HepG2 (cell line): ENCODE results near the gene MTG1. TPM values are rescaled to one million over a fixed set of nuclear protein-coding genes. Genes with fewer than 3 reads are reported as not detected.

ENCODE experiments used
- ATAC-seq: fragments of 200-7000 bp; cut with Tn5 transposase; 3 replicates; pipeline ENCODE4 v1.9.1; 2020; ENCODE audit warnings: mild to moderate bottlenecking, moderate library complexity
- BruUV-seq: library from RNA; stranded (reverse); fragments of 400-500 nt; replicated peaks from 2 replicates; lab custom pipeline; 2021; lab: Mats Ljungman, UMichigan
- CTCF ChIA-PET: fragments of 300-600 bp; formaldehyde crosslinking; extraction: SDS; loops from one replicate; lab custom pipeline; 2021; ENCODE audit warnings: low total read pairs, inconsistent platforms, low intra/inter-chr PET ratio; lab: Yijun Ruan, JAX
- POLR2A ChIA-PET: fragments of 350-600 bp; sonication (Branson Sonifier 250); formaldehyde crosslinking; loops from one replicate; lab custom pipeline; 2020; ENCODE audit warnings: antibody characterized with exemption, inconsistent platforms; lab: Yijun Ruan, JAX
- DNase-seq: peaks from one replicate; pipeline ENCODE4 v3.0.0-alpha.2; 2015; ENCODE audit warnings: low spot score
- FAIRE-seq: peaks from 3 replicates; lab custom pipeline; 2011; peaks lifted over from hg19 to GRCh38; lab: Jason Lieb, UNC
- H2AFZ ChIP-seq: one replicate; pipeline ENCODE4 v1.6.1; 2011; ENCODE audit warnings: low read length, inconsistent platforms
- H3K27ac ChIP-seq: fragments of 300-600 bp; 3 replicates; pipeline ENCODE4 v1.8.0; 2011; ENCODE audit warnings: mixed run types, mild to moderate bottlenecking, mixed read lengths, low read length, inconsistent platforms; ENCODE audit not compliant: insufficient read depth; ENCODE audit errors: extremely low read length
- H3K27me3 ChIP-seq, 2 experiments: fragments of 200-600 bp in 1 of 2; 2 replicates in 1 of 2; 3 replicates in 1 of 2; pipeline versions ENCODE4 v1.6.0 to v1.8.0; 2011; ENCODE audit warnings: low read length in 2 of 2, mild to moderate bottlenecking in 2 of 2, moderate library complexity in 2 of 2, inconsistent platforms in 1 of 2; ENCODE audit not compliant: insufficient read depth in 2 of 2, control insufficient read depth in 1 of 2
- H3K36me3 ChIP-seq, 2 experiments: fragments of 200-600 bp in 1 of 2; replicated peaks in 1 of 2; 2 replicates in 1 of 2; 3 replicates in 1 of 2; pipeline versions ENCODE4 v1.5.1 to v1.8.0; 2011; ENCODE audit warnings: low read length in 2 of 2, inconsistent platforms in 1 of 2; ENCODE audit not compliant: insufficient read depth in 2 of 2, control insufficient read depth in 1 of 2
- H3K4me1 ChIP-seq: 2 replicates; pipeline ENCODE4 v1.5.1; 2012; ENCODE audit warnings: low read length, inconsistent platforms; ENCODE audit not compliant: insufficient read depth
- H3K4me2 ChIP-seq: 2 replicates; pipeline ENCODE4 v1.6.0; 2011; ENCODE audit warnings: low read depth, low read length, inconsistent platforms
- H3K4me3 ChIP-seq, 3 experiments: fragments of 200-600 bp in 1 of 3; sonication (generic), shearing (Covaris generic) in 1 of 3; replicated peaks in 1 of 3; 2 replicates each; pipeline ENCODE4 v1.5.1; 2011 to 2016; ENCODE audit warnings: low read length in 3 of 3, inconsistent platforms in 2 of 3, low read depth in 2 of 3, mild to moderate bottlenecking in 2 of 3, control low read depth in 1 of 3, mixed read lengths in 1 of 3; ENCODE audit not compliant: insufficient read depth in 1 of 3
- H3K79me2 ChIP-seq: one replicate; pipeline ENCODE4 v1.6.1; 2011; ENCODE audit warnings: low read length, inconsistent platforms; ENCODE audit not compliant: insufficient read depth
- H3K9ac ChIP-seq: 2 replicates; pipeline ENCODE4 v1.6.0; 2011; ENCODE audit warnings: mild to moderate bottlenecking, low read depth, low read length, inconsistent platforms; ENCODE audit not compliant: insufficient read depth
- H3K9me3 ChIP-seq: 2 replicates; pipeline ENCODE4 v1.5.1; 2012; ENCODE audit warnings: mild to moderate bottlenecking, low read length
- H4K20me1 ChIP-seq: 2 replicates; pipeline ENCODE4 v1.6.0; 2011; ENCODE audit warnings: inconsistent platforms, mild to moderate bottlenecking, low read length, moderate library complexity; ENCODE audit not compliant: insufficient read depth
- AKAP8 ChIP-seq: sonication (generic); formaldehyde crosslinking; IDR thresholded peaks from 2 replicates; pipeline ENCODE4 v1.5.1; 2020; ENCODE audit warnings: mild to moderate bottlenecking, missing genetic modification reagents
- ATF3 ChIP-seq: sonication (generic); formaldehyde crosslinking; IDR thresholded peaks from 2 replicates; pipeline ENCODE4 v1.4.0; 2020; ENCODE audit warnings: missing genetic modification reagents
- ELF1 ChIP-seq: sonication (generic); formaldehyde crosslinking; IDR thresholded peaks from 2 replicates; pipeline ENCODE4 v1.4.0; 2020; ENCODE audit warnings: missing genetic modification reagents
- ETV5 ChIP-seq: IDR thresholded peaks from 2 replicates; pipeline ENCODE4 v1.6.1; 2018; ENCODE audit warnings: missing biosample characterization, missing genetic modification reagents, inconsistent platforms, borderline replicate concordance
- GABPB1 ChIP-seq: IDR thresholded peaks from 2 replicates; pipeline ENCODE4 v1.6.1; 2016; ENCODE audit warnings: mild to moderate bottlenecking, missing genetic modification reagents, moderate library complexity, missing compliant biosample characterization
- HHEX ChIP-seq: IDR thresholded peaks from 2 replicates; pipeline ENCODE4 v1.6.1; 2016; ENCODE audit warnings: control low read depth
- KLF12 ChIP-seq: sonication (generic); formaldehyde crosslinking; IDR thresholded peaks from 2 replicates; pipeline ENCODE4 v1.4.0; 2020; ENCODE audit warnings: missing genetic modification reagents, borderline replicate concordance
- NFE2L1 ChIP-seq: sonication (generic); formaldehyde crosslinking; IDR thresholded peaks from 2 replicates; pipeline ENCODE4 v1.4.0; 2020; ENCODE audit warnings: missing genetic modification reagents, mild to moderate bottlenecking, borderline replicate concordance
- NR3C1 ChIP-seq: sonication (generic); formaldehyde crosslinking; IDR thresholded peaks from 2 replicates; pipeline ENCODE4 v1.4.0; 2020; ENCODE audit warnings: missing genetic modification reagents
- RAD21 ChIP-seq: fragments of 450-650 bp; formaldehyde crosslinking; IDR thresholded peaks from 2 replicates; pipeline ENCODE4 v1.5.0; 2020; ENCODE audit warnings: mild to moderate bottlenecking
- SMAD3 ChIP-seq: sonication (generic); formaldehyde crosslinking; IDR thresholded peaks from 2 replicates; pipeline ENCODE4 v1.4.0; 2020; ENCODE audit warnings: missing genetic modification reagents
- THAP11 ChIP-seq: IDR thresholded peaks from 2 replicates; pipeline ENCODE4 v1.6.1; 2016; ENCODE audit warnings: missing biosample characterization, missing genetic modification reagents
- ZBTB20 ChIP-seq: sonication (generic); formaldehyde crosslinking; IDR thresholded peaks from 2 replicates; pipeline ENCODE4 v1.8.1; 2023; ENCODE audit warnings: missing genetic modification reagents, low read depth, mild to moderate bottlenecking, borderline replicate concordance
- ZC3H13 ChIP-seq: sonication (generic); formaldehyde crosslinking; IDR thresholded peaks from 2 replicates; pipeline ENCODE4 v1.8.1; 2023; ENCODE audit warnings: mild to moderate bottlenecking, missing genetic modification reagents, moderate library complexity
- ZNF335 ChIP-seq: sonication (generic); formaldehyde crosslinking; IDR thresholded peaks from 2 replicates; pipeline ENCODE4 v1.4.0; 2020; ENCODE audit warnings: missing genetic modification reagents
- ZNF468 ChIP-seq: sonication (generic); formaldehyde crosslinking; IDR thresholded peaks from 2 replicates; pipeline ENCODE4 v1.8.0; 2022; ENCODE audit warnings: mild to moderate bottlenecking, moderate library complexity, missing genetic modification reagents
- WGBS: methylation state at CpG from one replicate; pipeline ENCODE4 v1.1.6; 2017; ENCODE audit warnings: low lambda C conversion rate; 5-methylcytosine and 5-hydroxymethylcytosine counted together
- in situ Hi-C: cut with HindIII; loops from 2 replicates; pipeline ENCODE4 v1.10.0; 2017; ENCODE audit warnings: low pct_unique_long_range_greater_than_20kb; ENCODE audit not compliant: extremely low pct_ligation_motif_present
- intact Hi-C: fragments of 100-400 bp; cut with micrococcal nuclease; formaldehyde crosslinking; loops from one replicate; pipeline ENCODE4 v1.10.0; 2022; ENCODE audit not compliant: unreplicated experiment
- polyA plus RNA-seq, 8 experiments: library from polyadenylated mRNA; depleted of rRNA in 3 of 8; stranded (reverse) in 7 of 8; unstranded in 1 of 8; fragments of >200 nt; fragmentation: Illumina TruSeq in 4 of 8; extraction: Trizol in 4 of 8; gene quantifications; 2 replicates each; pipeline versions ENCODE4 v1.2.1 to v1.2.3, GENCODE V29; 2011 to 2016; ENCODE audit warnings: low read depth in 4 of 8, missing spikeins in 1 of 8, mixed read lengths in 1 of 8; ENCODE audit not compliant: insufficient read depth in 1 of 8
- total RNA-seq, 5 experiments: library from RNA; depleted of rRNA; stranded (reverse); fragments of >200 nt; fragmentation: Illumina TruSeq; extraction: Trizol; gene quantifications; 2 replicates each; pipeline ENCODE4 v1.2.3, GENCODE V29; 2016; ENCODE audit warnings: low read depth in 1 of 5
- TF ChIP-seq, protein P1 (sequence below): IDR thresholded peaks from 2 replicates; pipeline ENCODE4 v1.6.1; 2016
- TF ChIP-seq, protein P2 (sequence below): sonication (generic); formaldehyde crosslinking; IDR thresholded peaks from 2 replicates; pipeline ENCODE4 v1.5.0; 2020; ENCODE audit warnings: missing genetic modification reagents

The MTG1 gene
- total and polyA plus RNA-seq, 2 of the 13 experiments (the other 11 are each of a cell fraction or from before 2014, with no cell fraction given), result 42.0 to 103 TPM

DNA sequence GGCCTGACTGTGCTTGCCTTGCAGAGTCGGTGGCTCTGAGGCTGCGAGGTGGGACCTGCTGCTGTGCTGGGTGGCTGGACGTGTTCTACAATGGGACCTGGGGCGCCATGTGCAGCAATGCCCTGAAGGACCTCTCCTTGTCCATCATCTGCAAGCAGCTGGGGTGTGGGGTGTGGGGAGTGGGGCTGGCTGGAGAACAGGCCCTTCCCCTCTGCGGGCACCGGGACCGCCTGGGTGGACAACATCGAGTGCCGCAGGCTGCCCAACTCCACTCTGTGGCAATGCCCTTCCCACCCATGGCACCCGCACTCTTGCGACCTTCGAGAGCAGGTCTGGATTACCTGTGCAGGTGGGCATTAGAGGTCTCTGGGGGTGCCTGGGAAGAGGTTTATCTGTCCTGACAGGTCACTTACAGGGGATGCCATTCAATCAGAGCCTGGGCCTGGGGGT lies 70.7 kb downstream of the MTG1 start:
- H3K4me3 ChIP-seq, result no peak overlapping the region
- CTCF ChIA-PET, result no interaction called here
- in situ Hi-C loops (no loop called here), intact Hi-C loops (no loop called here)
- no peaks in the 10 kb centered on the region for H3K27me3 ChIP-seq
- 100% methylated on average over 2 of the region's 12 CpGs for WGBS
- H3K27ac ChIP-seq, result no peak overlapping the region
- ATAC-seq, result no peak
- no peaks in the 10 kb centered on the region for H4K20me1 ChIP-seq
- H3K79me2 ChIP-seq, result no peaks in the 10 kb centered on the region
- DNase-seq, result no peak
- TF ChIP-seq NR3C1 (CRISPR knock-in tag), result no peak
- no peak for TF ChIP-seq GABPB1 (CRISPR knock-in tag)
- TF ChIP-seq KLF12, result no peak
- no peak for TF ChIP-seq ZNF468 (CRISPR knock-in tag)
- no peak for TF ChIP-seq THAP11 (CRISPR knock-in tag)
- H3K4me1 ChIP-seq, result no peaks in the 10 kb centered on the region
- no peaks in the 10 kb centered on the region for H3K36me3 ChIP-seq
- POLR2A ChIA-PET, result no interaction called here
- no TSS peak for BruUV-seq
- no peak overlapping the region for H2AFZ ChIP-seq
- H3K9ac ChIP-seq, result no peak overlapping the region
- H3K9me3 ChIP-seq, result no peaks in the 10 kb centered on the region
- H3K4me2 ChIP-seq, result no peak overlapping the region
- FAIRE-seq, result no peak

GRCh38 chr10:133465191-133465949 lies 71.4 kb downstream of the MTG1 start:
- ATAC-seq (no peak), FAIRE-seq (no peak), DNase-seq (no peak)
- Histone ChIP-seq H3K4me3 (no peak overlapping the region), H2AFZ (no peak overlapping the region), H3K27ac (no peak overlapping the region), H3K4me1 (no peaks in the 10 kb centered on the region), H3K79me2 (no peaks in the 10 kb centered on the region), H3K9me3 (no peaks in the 10 kb centered on the region), H3K4me2 (no peak overlapping the region), H3K27me3 (no peaks in the 10 kb centered on the region), H3K36me3 (no peaks in the 10 kb centered on the region), H3K9ac (no peak overlapping the region), H4K20me1 (no peaks in the 10 kb centered on the region)
- WGBS, result 84% methylated on average over 46 of the region's 55 CpGs
- intact Hi-C loops, result no loop called here
- POLR2A ChIA-PET, result no interaction called here
- in situ Hi-C loops, result no loop called here
- no TSS peak for BruUV-seq
- CTCF ChIA-PET, result no interaction called here
- TF ChIP-seq NFE2L1 (CRISPR knock-in tag) (no peak), SMAD3 (CRISPR knock-in tag) (no peak), ETV5 (CRISPR knock-in tag) (no peak), ATF3 (CRISPR knock-in tag) (no peak), RAD21 (CRISPR knock-in tag) (no peak), ZBTB20 (CRISPR knock-in tag) (no peak), ZNF335 (CRISPR knock-in tag) (no peak), ELF1 (CRISPR knock-in tag) (no peak), HHEX (no peak), ZC3H13 (no peak), AKAP8 (CRISPR knock-in tag) (no peak)
- TF ChIP-seq, protein P1, sequence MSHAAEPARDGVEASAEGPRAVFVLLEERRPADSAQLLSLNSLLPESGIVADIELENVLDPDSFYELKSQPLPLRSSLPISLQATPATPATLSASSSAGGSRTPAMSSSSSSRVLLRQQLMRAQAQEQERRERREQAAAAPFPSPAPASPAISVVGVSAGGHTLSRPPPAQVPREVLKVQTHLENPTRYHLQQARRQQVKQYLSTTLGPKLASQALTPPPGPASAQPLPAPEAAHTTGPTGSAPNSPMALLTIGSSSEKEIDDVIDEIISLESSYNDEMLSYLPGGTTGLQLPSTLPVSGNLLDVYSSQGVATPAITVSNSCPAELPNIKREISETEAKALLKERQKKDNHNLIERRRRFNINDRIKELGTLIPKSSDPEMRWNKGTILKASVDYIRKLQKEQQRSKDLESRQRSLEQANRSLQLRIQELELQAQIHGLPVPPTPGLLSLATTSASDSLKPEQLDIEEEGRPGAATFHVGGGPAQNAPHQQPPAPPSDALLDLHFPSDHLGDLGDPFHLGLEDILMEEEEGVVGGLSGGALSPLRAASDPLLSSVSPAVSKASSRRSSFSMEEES (CRISPR knock-in tag), result no peak
- TF ChIP-seq, protein P2, sequence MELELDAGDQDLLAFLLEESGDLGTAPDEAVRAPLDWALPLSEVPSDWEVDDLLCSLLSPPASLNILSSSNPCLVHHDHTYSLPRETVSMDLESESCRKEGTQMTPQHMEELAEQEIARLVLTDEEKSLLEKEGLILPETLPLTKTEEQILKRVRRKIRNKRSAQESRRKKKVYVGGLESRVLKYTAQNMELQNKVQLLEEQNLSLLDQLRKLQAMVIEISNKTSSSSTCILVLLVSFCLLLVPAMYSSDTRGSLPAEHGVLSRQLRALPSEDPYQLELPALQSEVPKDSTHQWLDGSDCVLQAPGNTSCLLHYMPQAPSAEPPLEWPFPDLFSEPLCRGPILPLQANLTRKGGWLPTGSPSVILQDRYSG, result no peak
